Renal cortical epithelial cell (primary cell): ENCODE results near the gene NOP53. TPM values are rescaled to one million over a fixed set of nuclear protein-coding genes. Genes with fewer than 3 reads are reported as not detected.

Source experiments
- DNase-seq: peaks from one replicate; pipeline ENCODE4 v3.0.0-alpha.2; 2011; ENCODE audit warnings: low read depth
- total RNA-seq: library from RNA; depleted of rRNA; stranded (reverse); fragments of >200 nt; gene quantifications from 2 replicates; pipeline ENCODE4 v1.2.3, GENCODE V29; 2014

NOP53 gene
- total RNA-seq, 1 donor from 2014 or later = 74.8 TPM

GRCh38 chr19:47805313-47805712 is 60.0 kb downstream of the NOP53 start:
- no peak for DNase-seq

- no peak for DNase-seq
Measured at GRCh38 chr19:47806435-47806834, 61.1 kb downstream of the NOP53 start.

Other genes with a start within 250 kb of the NOP53 start
- gene NAPA, start 230.5 kb upstream of the NOP53 start, total RNA-seq = 95.9 and 131 TPM in 2 replicates
- gene ZNF541, start 172.4 kb upstream of the NOP53 start, total RNA-seq = not detected in 2 replicates
- 7.1 and 18.8 TPM in 2 replicates for gene BICRA, start 136.4 kb upstream of the NOP53 start, total RNA-seq
- 43.9 and 172 TPM in 2 replicates for gene EHD2, start 32.1 kb upstream of the NOP53 start, total RNA-seq
- 47.1 and 217 TPM in 2 replicates for gene SELENOW, start 33.2 kb downstream of the NOP53 start, total RNA-seq
- gene TPRX1, start 59.0 kb downstream of the NOP53 start, total RNA-seq = not detected in 2 replicates
- gene CRX, start 76.4 kb downstream of the NOP53 start, total RNA-seq = not detected in 2 replicates
- gene TPRX2, start 113.7 kb downstream of the NOP53 start, total RNA-seq = not detected in 2 replicates
- not detected in 2 replicates for gene SULT2A1, start 140.8 kb downstream of the NOP53 start, total RNA-seq
- gene BSPH1, start 246.6 kb downstream of the NOP53 start, total RNA-seq = not detected in 2 replicates
- gene ELSPBP1, start 249.1 kb downstream of the NOP53 start, total RNA-seq = not detected in 2 replicates